HG02884 (cell line): ENCODE data around the gene PTPRB.

ENCODE experiments used
- ATAC-seq: cut with Tn5 transposase; IDR thresholded peaks from one replicate; pipeline ENCODE4 v1.9.1; 2021; ENCODE audit warnings: mild to moderate bottlenecking, moderate library complexity; ENCODE audit not compliant: unreplicated experiment

Gene PTPRB

DNA sequence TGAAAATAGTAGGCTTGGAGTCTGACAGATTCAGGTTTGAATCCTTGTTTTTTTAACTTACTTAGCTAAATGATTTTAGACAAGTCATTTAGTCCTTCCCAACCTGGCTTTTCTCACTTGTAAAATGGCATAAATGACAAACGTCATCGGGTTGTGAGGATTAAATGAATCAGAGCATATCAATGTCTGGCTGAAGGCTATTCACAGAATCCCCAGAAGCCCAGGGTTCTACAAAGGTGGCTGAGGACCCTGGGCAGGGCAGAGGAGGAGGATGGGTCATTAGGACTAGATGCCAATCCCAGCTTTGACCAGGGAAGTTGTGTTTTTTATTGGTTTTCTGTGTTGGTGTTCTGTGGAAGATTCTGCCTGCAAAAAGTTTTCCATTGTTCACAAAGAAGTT lies 7.6 kb upstream of the PTPRB start:
- no peak for ATAC-seq

DNA sequence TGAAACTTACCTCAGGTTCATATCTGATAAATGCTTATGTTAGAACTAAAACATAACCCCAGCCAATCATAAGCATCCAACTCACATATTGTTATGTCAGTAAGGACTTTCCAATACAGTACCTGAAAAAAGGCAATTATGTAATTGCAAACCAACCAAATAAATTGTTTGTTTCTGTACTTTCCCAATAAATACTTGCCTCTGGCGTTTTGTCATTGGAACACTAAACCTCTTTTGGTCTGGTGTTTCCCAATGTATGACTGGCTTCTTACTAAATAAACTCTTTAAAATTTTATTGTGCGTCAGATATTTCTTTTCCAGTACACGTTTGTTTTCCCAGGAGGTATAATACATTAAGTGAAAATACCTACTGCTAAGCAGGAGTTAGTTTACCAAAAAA lies 6.7 kb upstream of the PTPRB start:
- ATAC-seq: no peak

DNA sequence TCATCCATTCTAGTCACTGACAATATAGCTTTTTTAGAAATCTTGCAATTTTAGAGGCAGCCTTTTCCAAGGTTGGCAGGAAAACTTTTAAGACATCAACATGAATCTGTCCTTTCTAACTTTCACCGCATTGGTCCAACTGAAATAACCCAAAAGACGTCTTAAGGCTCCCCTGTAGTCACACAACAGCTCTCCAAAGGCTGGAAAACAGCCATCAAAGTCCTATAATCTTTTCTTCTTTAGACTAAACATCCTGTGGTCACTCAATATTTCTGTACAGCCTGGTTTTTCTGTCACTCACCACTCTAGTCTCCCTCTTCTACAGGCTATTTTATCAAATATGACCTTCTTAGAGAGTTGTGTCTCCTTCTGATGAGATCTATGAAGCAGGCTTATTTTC lies 4.5 kb upstream of the PTPRB start:
- no peak for ATAC-seq

- no peak for ATAC-seq
Measured at GRCh38 chr12:70640901-70641300, 3.7 kb upstream of the PTPRB start.

GRCh38 chr12:70639535-70639934 lies 2.3 kb upstream of the PTPRB start:
- ATAC-seq: no peak

DNA sequence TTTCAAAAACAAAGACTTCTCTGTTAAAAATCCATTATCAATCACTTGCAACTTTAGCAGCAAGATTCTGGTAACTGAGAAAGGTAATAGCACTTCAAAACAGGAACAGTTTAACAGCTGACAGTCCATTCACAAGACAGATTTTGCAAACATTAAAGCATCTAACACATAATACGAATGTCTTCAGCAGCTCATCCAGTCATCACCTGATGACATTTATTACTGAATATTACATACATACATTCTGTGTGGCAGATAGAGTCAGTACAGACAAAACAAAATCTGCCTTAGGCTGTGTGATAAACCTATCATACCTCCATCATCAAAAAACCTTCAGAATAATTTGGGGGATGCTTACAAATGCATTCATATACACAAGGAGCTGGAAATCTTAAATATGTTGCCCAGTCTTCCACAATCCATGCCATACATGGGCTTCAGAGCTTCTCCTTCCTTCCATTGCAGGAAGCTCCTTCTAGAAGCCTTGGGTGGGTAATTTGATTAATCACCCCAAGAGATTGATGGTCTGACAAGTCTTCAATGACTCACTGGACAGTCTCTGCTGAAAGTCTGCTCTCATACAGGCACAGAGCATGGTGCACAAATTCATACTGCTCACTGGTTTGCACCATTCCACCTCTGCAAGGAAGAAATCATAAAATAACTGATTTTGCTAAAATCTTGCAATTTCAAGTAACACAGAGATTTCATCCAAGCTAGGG lies 1.6 kb upstream of the PTPRB start:
- no peak for ATAC-seq

GRCh38 chr12:70635755-70636154 lies 1.5 kb downstream of the PTPRB start:
- ATAC-seq: no peak

DNA sequence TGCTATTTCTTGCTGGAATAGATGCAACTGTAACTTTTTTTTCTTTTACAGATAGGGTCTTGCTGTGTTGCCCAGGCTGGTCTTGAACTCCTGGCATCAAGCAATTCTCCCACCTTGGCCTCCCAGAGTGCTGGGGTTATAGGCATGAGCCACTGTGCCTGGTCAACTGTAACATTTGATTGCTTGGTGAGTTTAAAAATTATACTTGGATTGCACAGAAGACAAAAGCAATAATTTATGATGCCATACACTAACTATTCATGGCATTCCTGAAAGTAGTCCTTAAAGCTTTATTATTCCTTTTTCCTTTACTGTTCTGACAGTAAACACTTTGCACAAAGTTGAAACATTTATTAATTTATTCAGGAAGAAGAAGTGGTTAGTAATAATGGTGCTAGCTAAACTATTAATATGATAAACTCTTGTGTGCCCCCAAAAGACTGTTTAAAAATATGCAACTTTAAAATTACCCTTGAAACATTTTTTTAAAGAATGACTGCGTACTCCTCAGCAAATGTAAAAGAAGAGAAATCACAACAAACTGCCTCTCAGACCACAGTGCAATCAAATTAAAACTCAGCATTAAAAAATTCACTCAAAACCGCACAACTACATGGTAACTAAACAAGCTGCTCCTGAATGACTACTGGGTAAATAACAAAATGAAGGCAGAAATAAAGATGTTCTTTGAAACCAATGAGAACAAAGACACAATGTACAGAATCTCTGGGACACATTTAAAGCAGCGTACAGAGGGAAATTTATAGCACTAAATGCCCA lies 8.3 kb downstream of the PTPRB start:
- no peak for ATAC-seq

- no peak for ATAC-seq
Measured at GRCh38 chr12:70627677-70628076, 9.6 kb downstream of the PTPRB start.

GRCh38 chr12:70626180-70626579 lies 11.0 kb downstream of the PTPRB start:
- ATAC-seq: no peak

GRCh38 chr12:70619471-70620152 lies 17.6 kb downstream of the PTPRB start:
- no peak for ATAC-seq

DNA sequence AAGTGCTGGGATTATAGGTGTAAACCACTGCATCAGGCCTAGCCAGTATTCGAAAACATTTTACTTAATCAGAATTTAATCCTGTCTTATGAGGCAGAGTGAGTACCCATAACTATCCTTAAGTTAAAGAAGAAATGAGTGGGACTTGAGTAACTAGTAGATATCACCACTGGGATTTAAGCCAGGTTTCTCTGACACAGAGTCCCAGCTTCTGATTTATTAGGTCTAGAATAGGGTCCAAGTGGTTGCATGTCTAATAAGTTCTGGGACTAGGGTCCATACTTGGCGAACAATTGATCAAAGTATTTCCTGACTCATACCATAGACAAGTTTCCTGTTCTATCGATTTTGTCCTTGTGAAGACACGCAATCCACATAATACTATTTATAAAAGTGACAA lies 18.9 kb downstream of the PTPRB start:
- no peak for ATAC-seq

GRCh38 chr12:70617450-70617849 lies 19.8 kb downstream of the PTPRB start:
- no peak for ATAC-seq

DNA sequence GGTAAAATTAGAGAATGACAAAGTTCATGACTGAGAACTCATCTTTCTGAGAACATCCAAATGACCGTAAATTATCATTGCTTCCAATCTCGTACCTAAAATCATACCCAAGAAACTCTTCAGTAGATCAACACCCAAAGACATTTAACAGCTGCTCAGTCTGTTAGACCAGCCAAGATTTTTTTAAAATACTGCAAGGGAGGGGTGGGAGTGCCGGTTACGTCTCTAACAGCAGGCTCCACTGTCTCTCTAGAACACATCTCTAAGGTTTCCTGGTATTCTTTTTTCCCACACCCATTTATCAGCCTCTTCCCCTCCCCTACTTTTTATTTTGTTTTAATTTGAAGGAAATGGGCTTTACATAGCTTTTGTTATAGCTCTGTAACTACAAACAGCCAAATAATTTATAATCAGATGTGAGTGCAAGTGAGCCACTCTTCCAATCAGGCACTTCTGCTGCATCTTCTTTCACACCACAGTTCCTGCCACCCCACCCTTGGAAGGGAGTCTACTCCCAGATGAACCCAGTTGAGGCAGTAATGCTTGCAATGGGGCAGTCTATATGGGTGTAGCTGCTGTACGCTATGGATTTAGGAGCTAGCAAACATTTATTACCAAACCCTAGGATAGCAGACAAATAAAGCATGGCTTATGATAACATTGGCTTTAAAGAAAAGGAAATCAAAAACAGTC lies 21.9 kb downstream of the PTPRB start:
- ATAC-seq: no peak

DNA sequence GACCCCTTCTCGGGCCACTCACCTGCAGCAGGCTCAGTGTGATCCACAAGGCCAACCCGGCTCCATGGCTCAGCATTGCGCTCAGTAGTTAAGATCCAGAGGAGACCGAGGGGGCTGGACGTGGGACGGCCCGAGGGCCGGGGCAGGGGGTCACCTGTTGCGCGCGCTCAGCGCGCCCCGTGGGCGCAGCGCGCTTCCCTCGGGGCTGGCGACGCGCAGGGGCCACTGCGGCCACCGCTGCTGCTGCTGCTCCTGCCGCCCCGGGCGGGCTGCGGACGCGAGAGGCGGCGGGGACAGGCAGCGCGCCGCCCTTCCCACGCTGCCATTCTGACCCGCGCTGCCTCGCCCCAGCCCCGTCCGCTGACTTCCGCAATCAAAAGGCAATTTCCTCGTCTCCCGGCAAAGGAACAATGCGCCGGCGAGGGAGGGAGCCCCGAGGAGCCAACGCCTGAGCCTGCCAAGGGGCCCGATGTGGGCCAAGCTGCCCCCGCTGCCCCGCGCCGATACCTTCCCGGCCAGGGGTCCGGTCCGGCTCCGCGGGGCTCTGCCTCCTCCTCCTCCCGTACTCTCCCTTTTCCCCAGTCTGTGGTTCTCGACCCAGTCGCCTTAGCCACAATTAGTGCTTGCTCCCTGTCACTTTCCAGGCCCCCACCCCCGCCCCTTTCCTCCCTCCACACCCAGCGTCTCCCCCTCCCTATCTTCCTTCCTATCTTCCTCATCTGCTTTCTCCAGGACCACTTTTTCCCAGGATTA lies 27.3 kb downstream of the PTPRB start:
- ATAC-seq: no peak

- ATAC-seq: no peak
Measured at GRCh38 chr12:70609203-70609602, 28.0 kb downstream of the PTPRB start.

DNA sequence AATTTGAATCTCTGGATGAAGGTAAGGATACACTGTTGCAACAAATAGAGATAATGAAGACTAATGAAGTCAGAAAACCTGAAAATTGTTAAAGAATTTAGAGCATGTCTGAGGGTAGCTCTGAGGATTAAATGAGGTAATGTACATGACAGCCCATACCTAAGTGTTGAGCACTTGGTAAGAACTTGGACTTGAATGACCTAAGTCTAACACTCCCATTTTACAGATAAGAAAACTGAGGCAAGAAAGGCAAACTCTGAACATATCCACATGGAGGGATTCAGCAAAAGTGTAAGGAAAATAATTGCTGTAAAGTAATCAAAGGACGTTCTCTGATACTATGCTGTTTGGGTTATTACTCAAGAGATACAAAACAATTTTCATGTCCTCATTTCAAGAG lies 29.0 kb downstream of the PTPRB start:
- ATAC-seq: no peak

GRCh38 chr12:70607107-70607506 lies 30.1 kb downstream of the PTPRB start:
- ATAC-seq: no peak

- no peak for ATAC-seq
Measured at GRCh38 chr12:70605976-70606375, 31.3 kb downstream of the PTPRB start.

GRCh38 chr12:70604662-70605061 lies 32.6 kb downstream of the PTPRB start:
- no peak for ATAC-seq

DNA sequence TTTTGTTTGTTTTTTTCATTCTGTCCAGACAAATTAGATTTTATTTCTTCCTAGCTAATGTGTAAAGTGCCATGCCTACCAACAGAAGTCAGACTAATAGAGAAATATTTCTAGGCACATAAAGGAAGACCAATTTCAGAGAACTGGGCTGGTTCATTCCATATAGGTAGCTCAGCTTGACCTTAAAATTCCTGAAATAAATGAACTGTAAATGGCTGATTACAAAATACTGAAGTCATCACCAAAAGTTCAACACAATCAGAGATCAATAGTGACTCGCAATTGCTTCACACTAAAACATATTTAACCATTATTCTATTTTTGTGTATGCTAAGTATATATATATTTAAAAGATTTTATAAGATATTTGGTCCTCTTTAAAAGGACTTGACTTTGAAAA lies 34.2 kb downstream of the PTPRB start:
- ATAC-seq: no peak
